ENCODE measurements around the gene S100PBP. TPM values are rescaled to one million over a fixed set of nuclear protein-coding genes. Genes with fewer than 3 reads are reported as not detected.
A peak's percentile ranks its signal among the peaks of the same experiment; 100 is the strongest.

S100PBP gene
- total and polyA plus RNA-seq, 2 of the 13 experiments (the other 11 are each of a cell fraction or from before 2014, with no cell fraction given), result 20.4 to 26.1 TPM

- TF ChIP-seq ZNF512B (CRISPR knock-in tag; IDR thresholded peaks at IDR 0.05; ENCODE audit: borderline replicate concordance), result no peak
- TF ChIP-seq ZNF17 (CRISPR knock-in tag; IDR thresholded peaks at IDR 0.05), result no peak
- no peak for TF ChIP-seq ZIK1 (CRISPR knock-in tag; IDR thresholded peaks at IDR 0.05; ENCODE audit: borderline replicate concordance, low read depth)
- no peak for TF ChIP-seq HINFP (CRISPR knock-in tag; IDR thresholded peaks at IDR 0.05; ENCODE audit: low read depth)
- no peak for TF ChIP-seq MATR3 (CRISPR knock-in tag; IDR thresholded peaks at IDR 0.05)
- peak; percentile 27 for TF ChIP-seq ZNF883 (CRISPR knock-in tag; IDR thresholded peaks at IDR 0.05; ENCODE audit: not compliant biosample characterization)
- no peak for TF ChIP-seq ZNF788 (CRISPR knock-in tag; IDR thresholded peaks at IDR 0.05; ENCODE audit: borderline replicate concordance)
- no peak for TF ChIP-seq IRF9 (CRISPR knock-in tag; IDR thresholded peaks at IDR 0.05; ENCODE audit: borderline replicate concordance)
- TF ChIP-seq ZSCAN20 (CRISPR knock-in tag; IDR thresholded peaks at IDR 0.05; ENCODE audit: borderline replicate concordance), result no peak
- no peak for TF ChIP-seq ERF (CRISPR knock-in tag; IDR thresholded peaks at IDR 0.05)
- TF ChIP-seq ZNF253 (CRISPR knock-in tag; IDR thresholded peaks at IDR 0.05; ENCODE audit: borderline replicate concordance), result peak; percentile 77; the same call in 1 of the 2 replicates
- no peak; the same call in 1 of the 2 replicates for TF ChIP-seq TOPORS (CRISPR knock-in tag; IDR thresholded peaks at IDR 0.05)
- no peak for TF ChIP-seq HNF4A (CRISPR knock-in tag; IDR thresholded peaks at IDR 0.05)
- TF ChIP-seq ATF5 (CRISPR knock-in tag; IDR thresholded peaks at IDR 0.05; ENCODE audit: low read depth), result no peak
- TF ChIP-seq ZNF878 (CRISPR knock-in tag; IDR thresholded peaks at IDR 0.05), result no peak
- peak; percentile 65; the same call in 1 of the 2 replicates for TF ChIP-seq ZNF800 (CRISPR knock-in tag; IDR thresholded peaks at IDR 0.05)
- no peak for TF ChIP-seq POLR2AphosphoS5 (IDR thresholded peaks at IDR 0.05; ENCODE audit: low read depth, low read length)
- no peak for TF ChIP-seq ZMAT5 (CRISPR knock-in tag; IDR thresholded peaks at IDR 0.05; ENCODE audit: borderline replicate concordance, low read depth)
- no peak for TF ChIP-seq NFIB (CRISPR knock-in tag; IDR thresholded peaks at IDR 0.05; ENCODE audit: borderline replicate concordance)
These were observed 648 bp downstream of the S100PBP start (continued) for GRCh38 chr1:32817815-32818786.
